ENCODE results near the gene LY6G5C. TPM values are rescaled to one million over a fixed set of nuclear protein-coding genes. Genes with fewer than 3 reads are reported as not detected.

LY6G5C gene
- total and polyA plus RNA-seq, 2 donors (not counting 1 experiment from before 2014, with no cell fraction given) = 0.76 to 3.4 TPM

- DNase-seq (no peak), ATAC-seq (ENCODE audit: low read depth) (no peak)
- Histone ChIP-seq H3K79me2 (ENCODE audit: control insufficient read depth, insufficient read depth, low read length) (no peaks in the 10 kb centered on the region), H3K4me2 (replicated peaks; ENCODE audit: low read depth, low read length, poor library complexity, severe bottlenecking) (no peak overlapping the region), H3K36me3 (replicated peaks in 1 of 2; ENCODE audit: control extremely low read depth in 1 of 2, control insufficient read depth in 1 of 2, extremely low read depth in 1 of 2, insufficient read depth in 2 of 2, low read length in 1 of 2) (peaks cover 0 to 70% of the 10 kb centered on the region in 2 experiments), H2AFZ (ENCODE audit: insufficient read depth, low read depth, low read length, poor library complexity, severe bottlenecking) (no peak overlapping the region), H3K4me1 (ENCODE audit: control insufficient read depth in 2 of 2, insufficient read depth in 2 of 2, low read length in 2 of 2) (peaks cover 11 to 22% of the 10 kb centered on the region in 2 donors), H3K9ac (ENCODE audit: low read length) (no peak overlapping the region), H3K27me3 (replicated peaks in 1 of 4; ENCODE audit: control extremely low read depth in 1 of 4, control insufficient read depth in 3 of 4, insufficient read depth in 4 of 4, low read length in 3 of 4) (no peaks in the 10 kb centered on the region), H3K9me3 (ENCODE audit: control extremely low read depth in 1 of 3, control insufficient read depth in 2 of 3, insufficient read depth in 1 of 3, low read length in 2 of 3) (no peaks in the 10 kb centered on the region), H3K4me3 (ENCODE audit: control extremely low read depth in 1 of 5, extremely low read depth in 1 of 5, insufficient read depth in 1 of 5, low read depth in 2 of 5, low read length in 4 of 5) (no peak overlapping the region), H4K20me1 (ENCODE audit: control insufficient read depth, insufficient read depth, low read length, poor library complexity, severe bottlenecking) (no peaks in the 10 kb centered on the region), H3K27ac (ENCODE audit: low read length in 2 of 2) (no peak overlapping the region)
- POLR2A ChIA-PET = no interaction called here
- TF ChIP-seq EZH2 (IDR thresholded peaks at IDR 0.05; ENCODE audit: borderline replicate concordance, insufficient read depth, low read depth, low read length, poor library complexity, severe bottlenecking) (no peak), CTCF (IDR thresholded peaks at IDR 0.05) (no peak)
- Mint-ChIP-seq H3K4me1 (peaks cover 20% of the 10 kb centered on the region), H3K27me3 (no peaks in the 10 kb centered on the region), H3K27ac (no peak overlapping the region), H3K4me3 (no peak overlapping the region), H3K9me3 (ENCODE audit: insufficient read depth) (no peaks in the 10 kb centered on the region)
- CTCF ChIA-PET = no interaction called here
- WGBS (ENCODE audit: insufficient coverage) = 99% methylated on average over 9 of the region's 14 CpGs
- intact Hi-C loops (cut with micrococcal nuclease) = no loop called here
Observed at GRCh38 chr6:31687860-31688693, 7.2 kb upstream of the LY6G5C start.

GRCh38 chr6:31687321-31687720 is 6.5 kb upstream of the LY6G5C start:
- TF ChIP-seq EZH2 (IDR thresholded peaks at IDR 0.05; ENCODE audit: borderline replicate concordance, insufficient read depth, low read depth, low read length, poor library complexity, severe bottlenecking) (no peak), CTCF (IDR thresholded peaks at IDR 0.05) (no peak)
- no peak overlapping the region for H3K4me3 ChIP-seq (ENCODE audit: control extremely low read depth in 1 of 5, extremely low read depth in 1 of 5, insufficient read depth in 1 of 5, low read depth in 2 of 5, low read length in 4 of 5)
- H3K4me1 ChIP-seq (ENCODE audit: control insufficient read depth in 2 of 2, insufficient read depth in 2 of 2, low read length in 2 of 2) = peaks cover 14 to 27% of the 10 kb centered on the region in 2 donors
- intact Hi-C loops (cut with micrococcal nuclease) = no loop called here
- DNase-seq (no peak), ATAC-seq (ENCODE audit: low read depth) (no peak)
- H3K4me2 ChIP-seq (replicated peaks; ENCODE audit: low read depth, low read length, poor library complexity, severe bottlenecking) = no peak overlapping the region
- H3K79me2 ChIP-seq (ENCODE audit: control insufficient read depth, insufficient read depth, low read length) = no peaks in the 10 kb centered on the region
- ChIA-PET CTCF (interaction anchor here (0.6 to 1.4 kb wide), 3 partner anchors 8 to 143 kb away, joined by 3 to 6 read pairs (median 4); no protein-coding TSS in a partner anchor), POLR2A (interaction anchor here (0.6 kb wide), 1 partner anchor 12 kb away, joined by 4 read pairs; no protein-coding TSS in a partner anchor)
- H3K9me3 ChIP-seq (ENCODE audit: control extremely low read depth in 1 of 3, control insufficient read depth in 2 of 3, insufficient read depth in 1 of 3, low read length in 2 of 3) = no peaks in the 10 kb centered on the region
- Mint-ChIP-seq H3K27me3 (no peaks in the 10 kb centered on the region), H3K27ac (no peak overlapping the region), H3K9me3 (ENCODE audit: insufficient read depth) (no peaks in the 10 kb centered on the region), H3K4me1 (peaks cover 21% of the 10 kb centered on the region), H3K4me3 (no peak overlapping the region)
- H4K20me1 ChIP-seq (ENCODE audit: control insufficient read depth, insufficient read depth, low read length, poor library complexity, severe bottlenecking) = no peaks in the 10 kb centered on the region
- H3K36me3 ChIP-seq (replicated peaks in 1 of 2; ENCODE audit: control extremely low read depth in 1 of 2, control insufficient read depth in 1 of 2, extremely low read depth in 1 of 2, insufficient read depth in 2 of 2, low read length in 1 of 2) = peaks cover 0 to 63% of the 10 kb centered on the region in 2 experiments
- no peak overlapping the region for H2AFZ ChIP-seq (ENCODE audit: insufficient read depth, low read depth, low read length, poor library complexity, severe bottlenecking)
- WGBS (ENCODE audit: insufficient coverage) = 97% methylated on average over 6 of the region's 8 CpGs
- no peak overlapping the region for H3K27ac ChIP-seq (ENCODE audit: low read length in 2 of 2)
- H3K27me3 ChIP-seq (replicated peaks in 1 of 4; ENCODE audit: control extremely low read depth in 1 of 4, control insufficient read depth in 3 of 4, insufficient read depth in 4 of 4, low read length in 3 of 4) = no peaks in the 10 kb centered on the region
- no peak overlapping the region for H3K9ac ChIP-seq (ENCODE audit: low read length)

All from B cell (primary cell).